NT2/D1 (cell line): Measurements from ENCODE around the gene CDH4.

Source experiments
- DNase-seq: peaks from one replicate; pipeline ENCODE4 v3.0.0-alpha.2; 2011; ENCODE audit warnings: low read depth, low spot score
- H3K27me3 ChIP-seq: 2 replicates; pipeline ENCODE4 v1.6.0; 2011; ENCODE audit warnings: mild to moderate bottlenecking; ENCODE audit not compliant: insufficient read length, insufficient read depth
- H3K36me3 ChIP-seq: 2 replicates; pipeline ENCODE4 v1.6.1; 2011; ENCODE audit warnings: mild to moderate bottlenecking, low read length, mixed read lengths; ENCODE audit not compliant: insufficient read depth, insufficient read length
- H3K4me1 ChIP-seq: 2 replicates; pipeline ENCODE4 v1.5.1; 2011; ENCODE audit not compliant: insufficient read depth, insufficient read length
- H3K4me3 ChIP-seq: 2 replicates; pipeline ENCODE4 v1.5.1; 2011; ENCODE audit warnings: low read depth; ENCODE audit not compliant: insufficient read length
- H3K9ac ChIP-seq: 2 replicates; pipeline ENCODE4 v1.6.0; 2011; ENCODE audit warnings: low read depth; ENCODE audit not compliant: insufficient read length
- H3K9me3 ChIP-seq: 2 replicates; pipeline ENCODE4 v1.5.1; 2011; ENCODE audit warnings: mild to moderate bottlenecking, low read length; ENCODE audit not compliant: insufficient read depth
- SUZ12 ChIP-seq: IDR thresholded peaks from 2 replicates; pipeline ENCODE4 v1.6.1; 2011; ENCODE audit not compliant: insufficient read length, insufficient read depth; ENCODE audit errors: extremely low read depth
- YY1 ChIP-seq: IDR thresholded peaks from 2 replicates; pipeline ENCODE4 v1.6.1; 2011; ENCODE audit not compliant: insufficient read length, insufficient read depth
- ZNF274 ChIP-seq: IDR thresholded peaks from 2 replicates; pipeline ENCODE4 v1.6.1; 2011; ENCODE audit warnings: mild to moderate bottlenecking, low read depth, low read length

CDH4 gene

DNA sequence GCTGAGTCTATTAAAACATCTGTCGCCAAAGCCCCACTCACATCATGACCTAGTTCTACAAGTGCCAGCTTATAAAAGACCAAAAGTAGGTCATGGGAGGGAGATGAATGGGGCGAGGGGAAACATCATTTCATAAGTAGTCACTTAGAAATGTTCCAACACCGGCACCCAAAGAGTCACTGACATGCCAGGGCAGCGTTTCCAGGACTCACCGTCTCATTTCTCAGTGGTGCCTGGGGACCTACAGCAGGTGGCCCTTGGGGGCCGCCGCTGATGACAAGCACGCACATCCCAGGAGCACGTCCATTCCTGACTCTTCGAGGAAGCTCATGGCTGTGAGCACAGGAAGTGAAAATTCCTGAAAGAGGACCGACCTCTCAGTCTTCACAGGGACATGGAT is 260.4 kb downstream of the CDH4 start:
- no peak overlapping the region for H3K4me3 ChIP-seq
- H3K36me3 ChIP-seq: no peaks in the 10 kb centered on the region
- peaks cover 40% of the 10 kb centered on the region for H3K4me1 ChIP-seq
- no peak for TF ChIP-seq SUZ12
- TF ChIP-seq ZNF274: no peak
- TF ChIP-seq YY1: no peak
- DNase-seq: no peak
- no peak overlapping the region for H3K9ac ChIP-seq
- H3K27me3 ChIP-seq: peaks cover 3% of the 10 kb centered on the region
- H3K9me3 ChIP-seq: no peaks in the 10 kb centered on the region

DNA sequence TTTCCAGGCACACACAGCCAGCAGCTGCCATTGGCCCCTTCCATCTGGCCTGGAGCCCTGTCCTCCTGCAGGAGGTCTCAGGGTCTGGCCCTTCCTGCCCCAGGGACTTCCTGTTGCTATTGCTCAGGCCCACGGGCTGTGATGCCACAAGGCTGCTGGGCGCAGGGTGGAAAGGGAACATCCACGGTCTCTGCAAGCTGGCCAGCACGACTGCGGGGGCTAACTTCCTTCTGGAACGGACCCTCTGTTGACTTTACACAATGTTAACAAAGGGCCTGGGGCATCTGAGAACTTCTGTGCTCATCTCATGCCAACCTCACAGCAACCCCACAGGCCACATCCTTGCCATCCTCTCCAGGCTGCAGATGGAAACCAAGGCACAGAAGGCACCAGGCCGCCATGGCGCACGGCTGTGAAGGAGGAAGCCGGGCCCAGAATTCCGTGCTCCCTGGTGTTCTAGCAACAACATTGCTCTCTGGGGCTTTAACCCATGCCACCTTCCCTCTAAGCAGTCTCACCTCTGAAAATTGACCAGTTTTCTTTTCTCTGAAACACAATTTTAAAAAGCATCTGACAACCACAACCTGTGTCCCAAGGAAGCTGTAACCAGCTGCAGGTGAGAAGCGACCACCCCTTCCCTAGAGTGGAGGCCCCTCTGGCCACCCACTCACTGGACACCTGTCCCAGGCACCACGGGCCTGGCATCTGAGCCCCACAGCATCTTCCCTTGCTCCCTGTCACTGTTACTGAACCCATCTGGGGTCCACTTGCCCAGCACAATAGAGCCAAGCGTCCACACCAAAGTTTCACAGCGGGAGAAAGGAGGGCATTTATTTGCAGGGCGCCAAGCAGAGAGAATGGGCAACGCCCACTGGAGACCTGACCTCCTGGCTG is 261.3 kb downstream of the CDH4 start:
- Histone ChIP-seq H3K36me3 (no peaks in the 10 kb centered on the region), H3K27me3 (peaks cover 6% of the 10 kb centered on the region), H3K9ac (no peak overlapping the region), H3K4me1 (peaks cover 34% of the 10 kb centered on the region), H3K9me3 (no peaks in the 10 kb centered on the region), H3K4me3 (no peak overlapping the region)
- TF ChIP-seq YY1: no peak
- no peak for TF ChIP-seq ZNF274
- no peak for TF ChIP-seq SUZ12
- no peak for DNase-seq

DNA sequence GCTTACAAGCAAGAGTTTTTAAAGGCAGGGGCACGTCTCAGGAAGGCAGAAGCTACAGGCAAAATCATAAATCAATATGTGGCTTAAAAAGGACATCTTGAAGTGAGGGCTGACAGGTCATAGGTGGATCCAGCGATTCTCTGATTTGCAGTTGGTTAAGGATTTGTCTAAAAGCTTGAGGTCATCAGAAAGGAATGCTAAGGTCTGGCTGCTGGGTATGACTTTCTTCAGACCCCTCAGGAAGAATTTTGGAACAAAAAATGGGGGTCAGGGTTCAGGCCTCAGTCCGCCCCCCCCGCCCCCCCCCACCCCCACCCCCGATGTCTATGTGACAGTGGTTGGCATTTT is 261.9 kb downstream of the CDH4 start:
- Histone ChIP-seq H3K9ac (no peak overlapping the region), H3K9me3 (no peaks in the 10 kb centered on the region), H3K36me3 (no peaks in the 10 kb centered on the region), H3K4me3 (no peak overlapping the region), H3K4me1 (peaks cover 28% of the 10 kb centered on the region), H3K27me3 (peaks cover 7% of the 10 kb centered on the region)
- peak; percentile 27 for DNase-seq
- TF ChIP-seq ZNF274: no peak
- no peak for TF ChIP-seq YY1
- no peak for TF ChIP-seq SUZ12

DNA sequence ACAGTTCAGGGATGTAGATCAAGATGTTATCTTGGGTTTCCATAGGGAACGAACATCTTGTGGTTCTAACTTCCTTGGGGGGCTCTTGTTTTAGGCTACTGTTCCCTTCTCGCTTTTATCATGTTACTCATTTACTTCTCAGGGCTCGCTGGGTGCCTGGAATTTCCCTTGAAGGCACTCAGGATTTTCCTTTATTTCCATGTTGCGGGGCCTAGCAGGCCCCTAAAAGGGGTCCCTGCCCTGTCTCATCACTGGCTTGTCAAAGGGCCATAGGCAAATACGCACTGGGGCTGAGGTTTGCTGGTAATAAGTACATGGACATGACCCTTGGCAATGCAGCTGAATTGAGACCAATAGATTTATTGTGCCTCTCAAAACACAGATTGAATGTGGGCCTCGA is 262.3 kb downstream of the CDH4 start:
- H3K9ac ChIP-seq: no peak overlapping the region
- peaks cover 10% of the 10 kb centered on the region for H3K27me3 ChIP-seq
- H3K4me3 ChIP-seq: no peak overlapping the region
- TF ChIP-seq SUZ12: no peak
- no peak for TF ChIP-seq YY1
- TF ChIP-seq ZNF274: no peak
- no peak for DNase-seq
- no peaks in the 10 kb centered on the region for H3K9me3 ChIP-seq
- H3K36me3 ChIP-seq: no peaks in the 10 kb centered on the region
- peaks cover 26% of the 10 kb centered on the region for H3K4me1 ChIP-seq

DNA sequence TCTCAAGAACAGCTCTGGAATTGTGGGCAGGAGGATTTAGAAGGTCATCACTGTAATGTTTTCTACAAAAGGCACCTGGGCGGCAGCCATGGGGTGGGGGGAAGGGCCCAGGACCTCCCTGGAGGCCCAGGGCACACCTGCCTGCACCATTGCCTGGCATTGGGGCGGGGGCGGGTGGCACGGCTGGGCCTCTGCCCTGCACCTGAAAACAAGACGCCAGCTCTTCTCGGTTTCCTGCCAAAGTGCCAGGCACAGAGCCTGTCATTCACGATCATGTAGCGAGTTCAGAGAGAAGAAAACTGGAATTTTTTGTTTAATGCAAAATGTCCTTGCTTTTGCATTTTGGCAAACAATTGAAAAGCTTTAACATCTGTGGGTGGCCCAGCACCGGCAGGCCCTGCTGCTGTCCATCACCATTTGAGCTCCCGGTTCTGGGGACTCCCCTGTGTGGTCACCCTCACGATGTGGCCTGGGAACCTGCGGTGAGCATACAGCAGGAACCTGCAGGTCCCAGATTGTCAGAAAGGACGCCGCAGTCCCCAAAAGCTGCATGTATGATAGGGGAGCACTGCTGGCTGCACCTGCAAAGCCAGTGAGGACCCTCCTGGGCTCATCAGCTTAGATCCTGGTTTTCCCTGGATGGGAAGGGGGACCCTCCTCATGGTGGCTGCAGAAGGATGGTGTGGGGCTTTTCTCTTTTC is 262.9 kb downstream of the CDH4 start:
- Histone ChIP-seq H3K9ac (no peak overlapping the region), H3K4me1 (peaks cover 26% of the 10 kb centered on the region), H3K27me3 (peaks cover 14% of the 10 kb centered on the region), H3K9me3 (no peaks in the 10 kb centered on the region), H3K4me3 (no peak overlapping the region), H3K36me3 (no peaks in the 10 kb centered on the region)
- DNase-seq: no peak
- no peak for TF ChIP-seq YY1
- no peak for TF ChIP-seq SUZ12
- no peak for TF ChIP-seq ZNF274

DNA sequence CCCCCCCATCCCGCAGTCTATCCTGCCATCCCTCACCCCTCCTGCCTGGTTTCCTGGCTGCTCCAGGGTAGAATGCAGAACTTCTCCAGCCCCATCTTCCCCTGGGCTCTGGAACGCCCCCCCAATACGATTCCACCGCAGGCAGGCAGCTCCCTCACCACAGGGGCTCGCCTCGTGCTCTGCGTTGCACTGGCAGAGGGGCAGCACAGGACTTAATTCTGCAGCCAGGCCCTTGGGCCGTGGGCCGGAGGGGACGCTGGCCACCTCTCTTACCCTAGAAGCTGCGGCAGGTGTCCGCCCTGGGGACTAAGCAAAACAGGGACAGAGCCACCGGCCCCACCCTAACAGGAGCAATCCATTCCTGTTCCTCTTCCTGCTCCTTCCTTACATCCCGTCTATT is 263.9 kb downstream of the CDH4 start:
- H3K4me1 ChIP-seq: peaks cover 26% of the 10 kb centered on the region
- DNase-seq: no peak
- no peaks in the 10 kb centered on the region for H3K36me3 ChIP-seq
- peaks cover 19% of the 10 kb centered on the region for H3K27me3 ChIP-seq
- no peak overlapping the region for H3K9ac ChIP-seq
- H3K9me3 ChIP-seq: no peaks in the 10 kb centered on the region
- TF ChIP-seq YY1 (no peak), SUZ12 (no peak), ZNF274 (no peak)
- no peak overlapping the region for H3K4me3 ChIP-seq
